ENCODE results near the gene MAPK7.

DNA sequence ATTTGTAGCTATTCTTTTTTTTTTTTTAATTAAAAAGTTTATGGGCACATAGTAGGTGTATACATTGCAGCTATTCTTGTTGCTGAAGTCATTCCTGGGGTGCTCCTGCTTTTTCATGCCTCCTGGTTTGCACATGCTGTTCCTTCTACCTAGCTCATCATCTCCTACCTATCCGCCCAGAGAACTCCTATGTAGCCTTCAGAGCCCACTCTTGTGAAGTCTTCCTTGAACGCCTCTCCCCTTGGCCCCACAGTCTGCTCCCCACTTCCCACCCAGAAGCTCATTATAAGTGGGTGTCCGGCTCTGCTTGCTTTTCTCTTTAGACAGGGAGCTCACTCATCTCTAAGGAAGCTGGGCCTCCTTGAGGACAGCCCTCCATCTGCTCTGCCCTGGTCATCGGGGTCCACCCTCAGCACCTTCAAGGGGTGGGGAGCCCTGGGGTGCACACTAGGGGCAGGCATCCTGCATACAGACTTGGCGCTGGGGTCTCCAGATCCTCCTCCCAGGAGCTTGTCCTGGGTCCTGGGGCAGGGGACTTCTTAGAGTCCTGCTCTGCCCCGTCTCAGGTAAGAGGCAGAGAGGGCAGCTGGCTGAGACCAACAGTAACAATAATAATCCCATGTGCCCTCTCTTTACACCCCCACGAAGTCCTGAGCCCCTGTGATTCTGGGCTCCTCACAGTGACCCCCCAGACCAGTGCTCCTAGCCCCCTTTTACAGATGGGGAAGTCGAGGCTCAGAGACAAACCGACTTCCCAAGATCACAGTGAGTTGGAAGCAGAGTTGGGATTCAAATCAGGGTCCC is 12.3 kb upstream of the MAPK7 start:
- TF ChIP-seq, protein P1, sequence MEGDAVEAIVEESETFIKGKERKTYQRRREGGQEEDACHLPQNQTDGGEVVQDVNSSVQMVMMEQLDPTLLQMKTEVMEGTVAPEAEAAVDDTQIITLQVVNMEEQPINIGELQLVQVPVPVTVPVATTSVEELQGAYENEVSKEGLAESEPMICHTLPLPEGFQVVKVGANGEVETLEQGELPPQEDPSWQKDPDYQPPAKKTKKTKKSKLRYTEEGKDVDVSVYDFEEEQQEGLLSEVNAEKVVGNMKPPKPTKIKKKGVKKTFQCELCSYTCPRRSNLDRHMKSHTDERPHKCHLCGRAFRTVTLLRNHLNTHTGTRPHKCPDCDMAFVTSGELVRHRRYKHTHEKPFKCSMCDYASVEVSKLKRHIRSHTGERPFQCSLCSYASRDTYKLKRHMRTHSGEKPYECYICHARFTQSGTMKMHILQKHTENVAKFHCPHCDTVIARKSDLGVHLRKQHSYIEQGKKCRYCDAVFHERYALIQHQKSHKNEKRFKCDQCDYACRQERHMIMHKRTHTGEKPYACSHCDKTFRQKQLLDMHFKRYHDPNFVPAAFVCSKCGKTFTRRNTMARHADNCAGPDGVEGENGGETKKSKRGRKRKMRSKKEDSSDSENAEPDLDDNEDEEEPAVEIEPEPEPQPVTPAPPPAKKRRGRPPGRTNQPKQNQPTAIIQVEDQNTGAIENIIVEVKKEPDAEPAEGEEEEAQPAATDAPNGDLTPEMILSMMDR (IDR thresholded peaks at IDR 0.05) = no peak
- TF ChIP-seq ZFX (IDR thresholded peaks at IDR 0.05; ENCODE audit: borderline replicate concordance) = no peak
